HepG2 (cell line): Measurements from ENCODE around the gene LSMEM2. TPM values are rescaled to one million over a fixed set of nuclear protein-coding genes. Genes with fewer than 3 reads are reported as not detected.

Experiments
- ATAD3A ChIP-seq: sonication (generic); formaldehyde crosslinking; IDR thresholded peaks from 2 replicates; pipeline ENCODE4 v1.4.0; 2020; ENCODE audit warnings: missing genetic modification reagents
- ATF7 ChIP-seq, 2 experiments: fragments of 450-650 bp in 1 of 2; sonication (generic) in 1 of 2; formaldehyde crosslinking in 1 of 2; IDR thresholded peaks; 2 replicates each; pipeline versions ENCODE4 v1.4.0 to v1.6.1; 2016 to 2020; ENCODE audit warnings: antibody characterized with exemption in 1 of 2, mild to moderate bottlenecking in 1 of 2, missing genetic modification reagents in 1 of 2
- GABPB1 ChIP-seq: IDR thresholded peaks from 2 replicates; pipeline ENCODE4 v1.6.1; 2016; ENCODE audit warnings: mild to moderate bottlenecking, missing genetic modification reagents, moderate library complexity, missing compliant biosample characterization
- KDM3A ChIP-seq: IDR thresholded peaks from 2 replicates; pipeline ENCODE4 v1.6.1; 2018; ENCODE audit warnings: low read depth, missing compliant biosample characterization
- PHB2 ChIP-seq: fragments of 450-650 bp; IDR thresholded peaks from 2 replicates; pipeline ENCODE4 v1.6.1; 2018; ENCODE audit not compliant: partially characterized antibody
- RARA ChIP-seq: IDR thresholded peaks from 2 replicates; pipeline ENCODE4 v1.6.1; 2016; ENCODE audit warnings: missing genetic modification reagents, missing compliant biosample characterization
- SUZ12 ChIP-seq: fragments of 150-350 bp; IDR thresholded peaks from 2 replicates; pipeline ENCODE4 v1.6.1; 2014; ENCODE audit warnings: low read depth, low read length
- TCF12 ChIP-seq, 2 experiments: fragments of 450-650 bp in 1 of 2; sonication (generic) in 1 of 2; formaldehyde crosslinking in 1 of 2; IDR thresholded peaks; 2 replicates each; pipeline versions ENCODE4 v1.6.1 to v1.8.0; 2017 to 2022; ENCODE audit warnings: antibody characterized with exemption in 1 of 2, mild to moderate bottlenecking in 1 of 2, missing genetic modification reagents in 1 of 2, moderate library complexity in 1 of 2
- TCF7L2 ChIP-seq: IDR thresholded peaks from 2 replicates; pipeline ENCODE4 v1.6.1; 2011; ENCODE audit warnings: mild to moderate bottlenecking, low read depth, low read length, moderate library complexity
- ZFP41 ChIP-seq: sonication (generic); formaldehyde crosslinking; IDR thresholded peaks from 2 replicates; pipeline ENCODE4 v1.4.0; 2020; ENCODE audit warnings: mild to moderate bottlenecking, missing genetic modification reagents, borderline replicate concordance
- ZNF251 ChIP-seq: sonication (generic); formaldehyde crosslinking; IDR thresholded peaks from 2 replicates; pipeline ENCODE4 v1.9.0; 2021; ENCODE audit warnings: mild to moderate bottlenecking, missing genetic modification reagents
- ZNF333 ChIP-seq: sonication (generic); formaldehyde crosslinking; IDR thresholded peaks from 2 replicates; pipeline ENCODE4 v1.4.0; 2020; ENCODE audit warnings: mild to moderate bottlenecking, missing genetic modification reagents, borderline replicate concordance
- ZNF343 ChIP-seq: sonication (generic); formaldehyde crosslinking; IDR thresholded peaks from 2 replicates; pipeline ENCODE4 v1.4.0; 2020; ENCODE audit warnings: mild to moderate bottlenecking, missing genetic modification reagents
- ZNF788 ChIP-seq: sonication (generic); formaldehyde crosslinking; IDR thresholded peaks from 2 replicates; pipeline ENCODE4 v1.5.0; 2020; ENCODE audit warnings: mild to moderate bottlenecking, missing genetic modification reagents, borderline replicate concordance
- polyA plus RNA-seq, 8 experiments: library from polyadenylated mRNA; depleted of rRNA in 3 of 8; stranded (reverse) in 7 of 8; unstranded in 1 of 8; fragments of >200 nt; fragmentation: Illumina TruSeq in 4 of 8; extraction: Trizol in 4 of 8; gene quantifications; 2 replicates each; pipeline versions ENCODE4 v1.2.1 to v1.2.3, GENCODE V29; 2011 to 2016; ENCODE audit warnings: low read depth in 4 of 8, missing spikeins in 1 of 8, mixed read lengths in 1 of 8; ENCODE audit not compliant: insufficient read depth in 1 of 8
- total RNA-seq, 5 experiments: library from RNA; depleted of rRNA; stranded (reverse); fragments of >200 nt; fragmentation: Illumina TruSeq; extraction: Trizol; gene quantifications; 2 replicates each; pipeline ENCODE4 v1.2.3, GENCODE V29; 2016; ENCODE audit warnings: low read depth in 1 of 5
- TF ChIP-seq, protein P1 (sequence below): sonication (generic); formaldehyde crosslinking; conservative IDR thresholded peaks from 2 replicates; pipeline ENCODE4 v1.8.0; 2022; ENCODE audit warnings: low read depth, missing genetic modification reagents
- TF ChIP-seq, protein P2 (sequence below): sonication (generic); formaldehyde crosslinking; IDR thresholded peaks from 2 replicates; pipeline ENCODE4 v1.4.0; 2020; ENCODE audit warnings: missing genetic modification reagents, borderline replicate concordance
- TF ChIP-seq, protein P3 (sequence below): IDR thresholded peaks from 2 replicates; pipeline ENCODE4 v1.6.1; 2016; ENCODE audit warnings: low read depth, borderline replicate concordance
- TF ChIP-seq, protein P4 (sequence below): sonication (generic); formaldehyde crosslinking; IDR thresholded peaks from 2 replicates; pipeline ENCODE4 v1.4.0; 2020; ENCODE audit warnings: low read depth, mild to moderate bottlenecking, missing genetic modification reagents
- TF ChIP-seq, protein P5 (sequence below): sonication (generic); IDR thresholded peaks from 2 replicates; pipeline ENCODE4 v1.6.1; 2016; ENCODE audit warnings: low read depth, borderline replicate concordance
- TF ChIP-seq, protein P6 (sequence below): IDR thresholded peaks from 2 replicates; pipeline ENCODE4 v1.6.1; 2012; ENCODE audit warnings: inconsistent platforms

LSMEM2 gene
- total and polyA plus RNA-seq, 2 of the 13 experiments (the other 11 are each of a cell fraction or from before 2014, with no cell fraction given), result 0.07 to 0.41 TPM

DNA sequence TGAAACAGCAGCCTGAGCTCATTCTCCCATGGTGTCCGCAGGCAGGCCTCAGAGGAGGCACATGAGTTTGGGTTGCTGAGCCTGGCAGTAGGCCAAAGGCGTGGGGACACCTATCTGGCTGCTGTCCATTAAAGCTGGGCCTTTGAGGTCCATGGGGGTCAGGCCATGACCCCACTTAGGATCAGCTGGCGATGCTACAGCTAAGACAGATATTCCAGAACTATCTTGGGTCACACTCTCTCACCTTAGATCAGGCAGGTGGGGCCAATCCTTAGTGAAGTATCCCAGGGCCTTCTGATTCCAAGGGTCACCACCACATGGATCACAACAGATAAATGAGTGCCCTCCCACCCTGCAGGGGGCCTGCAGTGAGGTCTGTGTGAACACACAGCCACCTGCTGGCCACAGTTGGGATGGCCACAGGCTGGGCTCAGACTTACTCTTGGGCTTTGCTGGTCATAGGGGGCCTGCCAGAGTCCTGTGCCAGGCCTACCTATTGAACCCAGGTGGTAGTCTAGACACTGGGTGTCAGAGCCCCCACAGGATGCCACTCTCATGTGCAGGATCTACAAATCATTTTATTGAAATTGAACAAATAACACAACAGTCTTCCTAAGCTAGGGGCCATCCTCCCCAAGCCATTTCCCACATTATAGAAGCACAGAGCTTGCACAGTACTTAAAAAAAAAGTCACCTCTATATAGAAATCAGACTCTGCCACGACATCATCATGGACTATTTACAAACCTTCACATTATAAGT is 45.6 kb downstream of the LSMEM2 start (continued):
- TF ChIP-seq, protein P1, sequence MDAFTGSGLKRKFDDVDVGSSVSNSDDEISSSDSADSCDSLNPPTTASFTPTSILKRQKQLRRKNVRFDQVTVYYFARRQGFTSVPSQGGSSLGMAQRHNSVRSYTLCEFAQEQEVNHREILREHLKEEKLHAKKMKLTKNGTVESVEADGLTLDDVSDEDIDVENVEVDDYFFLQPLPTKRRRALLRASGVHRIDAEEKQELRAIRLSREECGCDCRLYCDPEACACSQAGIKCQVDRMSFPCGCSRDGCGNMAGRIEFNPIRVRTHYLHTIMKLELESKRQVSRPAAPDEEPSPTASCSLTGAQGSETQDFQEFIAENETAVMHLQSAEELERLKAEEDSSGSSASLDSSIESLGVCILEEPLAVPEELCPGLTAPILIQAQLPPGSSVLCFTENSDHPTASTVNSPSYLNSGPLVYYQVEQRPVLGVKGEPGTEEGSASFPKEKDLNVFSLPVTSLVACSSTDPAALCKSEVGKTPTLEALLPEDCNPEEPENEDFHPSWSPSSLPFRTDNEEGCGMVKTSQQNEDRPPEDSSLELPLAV (CRISPR knock-in tag), result no peak
- TF ChIP-seq, protein P2, sequence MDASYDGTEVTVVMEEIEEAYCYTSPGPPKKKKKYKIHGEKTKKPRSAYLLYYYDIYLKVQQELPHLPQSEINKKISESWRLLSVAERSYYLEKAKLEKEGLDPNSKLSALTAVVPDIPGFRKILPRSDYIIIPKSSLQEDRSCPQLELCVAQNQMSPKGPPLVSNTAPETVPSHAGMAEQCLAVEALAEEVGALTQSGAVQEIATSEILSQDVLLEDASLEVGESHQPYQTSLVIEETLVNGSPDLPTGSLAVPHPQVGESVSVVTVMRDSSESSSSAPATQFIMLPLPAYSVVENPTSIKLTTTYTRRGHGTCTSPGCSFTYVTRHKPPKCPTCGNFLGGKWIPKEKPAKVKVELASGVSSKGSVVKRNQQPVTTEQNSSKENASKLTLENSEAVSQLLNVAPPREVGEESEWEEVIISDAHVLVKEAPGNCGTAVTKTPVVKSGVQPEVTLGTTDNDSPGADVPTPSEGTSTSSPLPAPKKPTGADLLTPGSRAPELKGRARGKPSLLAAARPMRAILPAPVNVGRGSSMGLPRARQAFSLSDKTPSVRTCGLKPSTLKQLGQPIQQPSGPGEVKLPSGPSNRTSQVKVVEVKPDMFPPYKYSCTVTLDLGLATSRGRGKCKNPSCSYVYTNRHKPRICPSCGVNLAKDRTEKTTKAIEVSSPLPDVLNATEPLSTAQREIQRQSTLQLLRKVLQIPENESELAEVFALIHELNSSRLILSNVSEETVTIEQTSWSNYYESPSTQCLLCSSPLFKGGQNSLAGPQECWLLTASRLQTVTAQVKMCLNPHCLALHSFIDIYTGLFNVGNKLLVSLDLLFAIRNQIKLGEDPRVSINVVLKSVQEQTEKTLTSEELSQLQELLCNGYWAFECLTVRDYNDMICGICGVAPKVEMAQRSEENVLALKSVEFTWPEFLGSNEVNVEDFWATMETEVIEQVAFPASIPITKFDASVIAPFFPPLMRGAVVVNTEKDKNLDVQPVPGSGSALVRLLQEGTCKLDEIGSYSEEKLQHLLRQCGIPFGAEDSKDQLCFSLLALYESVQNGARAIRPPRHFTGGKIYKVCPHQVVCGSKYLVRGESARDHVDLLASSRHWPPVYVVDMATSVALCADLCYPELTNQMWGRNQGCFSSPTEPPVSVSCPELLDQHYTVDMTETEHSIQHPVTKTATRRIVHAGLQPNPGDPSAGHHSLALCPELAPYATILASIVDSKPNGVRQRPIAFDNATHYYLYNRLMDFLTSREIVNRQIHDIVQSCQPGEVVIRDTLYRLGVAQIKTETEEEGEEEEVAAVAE (CRISPR knock-in tag), result no peak
- TF ChIP-seq ZFP41 (no peak), ZNF251 (CRISPR knock-in tag) (no peak), RARA (CRISPR knock-in tag) (0 out of 2 replicates have a peak, but pooled peaks have one; percentile 21), ZNF788 (CRISPR knock-in tag) (0 out of 2 replicates have a peak, but pooled peaks have one; percentile 27), TCF7L2 (no peak), ATF7 (IDR thresholded peaks at IDR 0.05) (no peak), ATF7 (CRISPR knock-in tag; IDR thresholded peaks at IDR 0.05) (peak; percentile 59; the same call in 1 of the 2 replicates), ATAD3A (CRISPR knock-in tag) (no peak), ZNF343 (CRISPR knock-in tag) (peak; percentile 51; the same call in 1 of the 2 replicates), GABPB1 (CRISPR knock-in tag) (0 out of 2 replicates have a peak, but pooled peaks have one; percentile 15), PHB2 (no peak), TCF12 (IDR thresholded peaks at IDR 0.05) (no peak), TCF12 (CRISPR knock-in tag; IDR thresholded peaks at IDR 0.05) (no peak), SUZ12 (no peak), KDM3A (peak; percentile 76; the same call in 1 of the 2 replicates), ZNF333 (CRISPR knock-in tag) (no peak)
- TF ChIP-seq, protein P3, sequence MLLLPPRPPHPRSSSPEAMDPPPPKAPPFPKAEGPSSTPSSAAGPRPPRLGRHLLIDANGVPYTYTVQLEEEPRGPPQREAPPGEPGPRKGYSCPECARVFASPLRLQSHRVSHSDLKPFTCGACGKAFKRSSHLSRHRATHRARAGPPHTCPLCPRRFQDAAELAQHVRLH, result no peak
- TF ChIP-seq, protein P4, sequence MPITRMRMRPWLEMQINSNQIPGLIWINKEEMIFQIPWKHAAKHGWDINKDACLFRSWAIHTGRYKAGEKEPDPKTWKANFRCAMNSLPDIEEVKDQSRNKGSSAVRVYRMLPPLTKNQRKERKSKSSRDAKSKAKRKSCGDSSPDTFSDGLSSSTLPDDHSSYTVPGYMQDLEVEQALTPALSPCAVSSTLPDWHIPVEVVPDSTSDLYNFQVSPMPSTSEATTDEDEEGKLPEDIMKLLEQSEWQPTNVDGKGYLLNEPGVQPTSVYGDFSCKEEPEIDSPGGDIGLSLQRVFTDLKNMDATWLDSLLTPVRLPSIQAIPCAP, result 0 out of 2 replicates have a peak, but pooled peaks have one; percentile 32
- TF ChIP-seq, protein P5, sequence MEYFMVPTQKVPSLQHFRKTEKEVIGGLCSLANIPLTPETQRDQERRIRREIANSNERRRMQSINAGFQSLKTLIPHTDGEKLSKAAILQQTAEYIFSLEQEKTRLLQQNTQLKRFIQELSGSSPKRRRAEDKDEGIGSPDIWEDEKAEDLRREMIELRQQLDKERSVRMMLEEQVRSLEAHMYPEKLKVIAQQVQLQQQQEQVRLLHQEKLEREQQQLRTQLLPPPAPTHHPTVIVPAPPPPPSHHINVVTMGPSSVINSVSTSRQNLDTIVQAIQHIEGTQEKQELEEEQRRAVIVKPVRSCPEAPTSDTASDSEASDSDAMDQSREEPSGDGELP, result peak; percentile 62
- TF ChIP-seq, protein P6, sequence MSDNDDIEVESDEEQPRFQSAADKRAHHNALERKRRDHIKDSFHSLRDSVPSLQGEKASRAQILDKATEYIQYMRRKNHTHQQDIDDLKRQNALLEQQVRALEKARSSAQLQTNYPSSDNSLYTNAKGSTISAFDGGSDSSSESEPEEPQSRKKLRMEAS, result peak; percentile 70
